Measurements from ENCODE around the gene CAPN5.
"Not testable (repeated sequence)": the region's sequence is repeated elsewhere in the genome, so short reads cannot be mapped to it uniquely, and the experiment has no call there.

The CAPN5 gene

DNA sequence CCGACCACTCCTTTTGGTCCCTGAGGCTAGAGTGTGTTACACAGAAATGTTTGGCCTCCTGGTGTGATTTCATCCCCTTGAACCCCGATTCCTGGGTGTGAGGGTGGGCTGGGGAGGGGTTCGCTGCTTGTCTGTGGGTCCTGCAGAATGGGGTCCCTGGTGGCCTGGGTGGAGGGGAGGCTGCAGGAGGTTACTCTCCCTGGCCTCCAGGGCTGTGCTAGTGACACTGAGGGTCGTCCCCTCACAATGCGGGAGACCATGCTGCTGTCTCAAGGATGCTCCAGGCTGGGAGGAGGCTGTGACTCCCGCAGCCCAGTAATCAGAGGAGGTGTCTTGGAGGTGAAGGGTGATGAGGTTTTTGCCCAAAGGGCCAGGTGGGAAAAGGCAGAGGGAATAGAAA is 18.9 kb downstream of the CAPN5 start:
- DNase-seq, result no peak

- no peak for DNase-seq
Observed at GRCh38 chr11:77086521-77087472, 20.0 kb downstream of the CAPN5 start.

DNA sequence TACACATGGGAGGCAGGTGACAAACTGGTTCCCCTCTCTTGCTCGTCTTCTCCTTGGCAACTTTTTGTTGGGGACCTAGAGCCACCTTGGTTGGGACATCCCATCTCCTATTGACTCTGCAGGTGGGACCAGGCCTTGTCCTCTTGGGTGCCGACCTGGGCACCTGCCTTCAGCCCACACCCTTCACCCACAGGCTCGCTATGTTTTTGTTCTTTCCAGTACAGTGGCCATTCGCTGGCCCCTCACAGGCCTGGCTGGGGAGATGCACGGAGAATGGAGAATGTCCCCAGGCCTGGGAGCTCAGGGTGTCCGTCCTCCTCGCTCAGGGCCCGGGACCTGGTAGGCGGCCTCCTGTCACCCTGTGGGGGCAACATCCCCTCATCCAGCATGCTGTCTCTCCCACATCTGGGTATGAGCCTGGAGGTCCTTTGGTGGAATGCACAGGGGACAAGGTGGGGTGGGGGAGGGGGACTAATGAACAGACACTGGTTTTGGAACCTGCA is 21.0 kb downstream of the CAPN5 start:
- no peak for DNase-seq

GRCh38 chr11:77088236-77089003 is 21.6 kb downstream of the CAPN5 start:
- DNase-seq, result no peak

DNA sequence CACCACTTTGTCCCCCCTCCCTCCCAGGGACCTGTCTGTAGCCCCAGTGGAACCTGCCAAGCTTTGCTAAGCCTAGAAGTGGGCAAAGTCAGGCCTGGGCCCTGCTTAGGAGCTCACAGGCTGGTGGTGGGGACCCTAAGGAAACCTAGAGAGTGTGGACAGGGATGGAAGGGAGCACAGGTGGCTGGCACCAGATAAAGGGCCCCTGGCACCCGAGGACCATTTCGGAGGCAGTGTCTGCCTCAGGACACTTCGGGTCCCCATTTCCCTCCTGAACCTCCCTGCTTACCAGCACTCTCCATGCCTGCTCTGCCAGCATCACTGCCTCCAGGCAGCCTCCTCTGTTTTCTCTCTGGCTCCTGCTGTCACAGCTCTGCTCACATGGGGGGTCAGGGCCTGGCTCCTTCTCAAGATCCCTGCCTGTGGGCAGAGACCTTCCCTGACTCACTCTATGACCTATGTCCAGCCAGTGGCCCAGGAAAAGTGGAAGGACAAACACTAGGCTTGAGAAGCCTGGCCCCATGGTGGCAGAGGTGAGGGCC is 22.3 kb downstream of the CAPN5 start:
- no peak for DNase-seq

GRCh38 chr11:77090046-77090372 is 23.2 kb downstream of the CAPN5 start:
- DNase-seq, result no peak

DNA sequence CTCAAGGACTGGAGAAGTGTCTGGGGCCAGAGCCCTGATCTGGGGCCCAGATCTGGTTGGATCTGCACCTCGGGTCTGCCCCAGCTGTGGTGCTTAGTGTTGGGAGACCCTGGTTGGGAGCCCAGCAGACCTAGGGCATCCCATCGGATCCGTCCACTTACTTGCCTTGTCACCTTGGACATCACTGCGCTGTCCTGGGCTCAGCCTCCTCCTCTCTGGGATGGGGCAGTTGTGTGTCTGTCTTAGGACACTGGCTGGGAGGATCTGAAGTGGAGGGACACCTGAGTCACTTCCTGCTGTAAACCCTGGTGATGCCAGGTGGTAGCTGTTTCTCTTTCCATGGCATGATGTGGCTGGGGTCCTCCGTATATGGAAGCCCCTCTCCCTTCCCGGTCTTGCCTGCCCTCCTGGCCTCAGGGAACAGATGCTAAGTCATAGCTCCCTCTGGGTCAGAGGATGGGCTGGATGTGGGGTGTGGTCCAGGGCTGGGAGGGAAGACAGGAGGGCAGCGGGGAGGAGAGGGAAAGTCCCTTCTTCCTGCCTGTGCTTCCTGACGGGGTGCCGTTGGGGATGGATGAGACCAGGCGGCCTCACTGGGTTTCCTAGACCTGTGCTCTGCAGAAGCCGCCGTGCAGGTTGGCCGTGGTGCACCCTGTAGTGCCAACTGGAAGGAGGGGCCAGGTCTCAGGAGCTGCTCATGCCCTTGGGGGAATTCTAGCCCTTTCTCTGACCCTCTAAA is 23.8 kb downstream of the CAPN5 start:
- DNase-seq, result no peak

DNA sequence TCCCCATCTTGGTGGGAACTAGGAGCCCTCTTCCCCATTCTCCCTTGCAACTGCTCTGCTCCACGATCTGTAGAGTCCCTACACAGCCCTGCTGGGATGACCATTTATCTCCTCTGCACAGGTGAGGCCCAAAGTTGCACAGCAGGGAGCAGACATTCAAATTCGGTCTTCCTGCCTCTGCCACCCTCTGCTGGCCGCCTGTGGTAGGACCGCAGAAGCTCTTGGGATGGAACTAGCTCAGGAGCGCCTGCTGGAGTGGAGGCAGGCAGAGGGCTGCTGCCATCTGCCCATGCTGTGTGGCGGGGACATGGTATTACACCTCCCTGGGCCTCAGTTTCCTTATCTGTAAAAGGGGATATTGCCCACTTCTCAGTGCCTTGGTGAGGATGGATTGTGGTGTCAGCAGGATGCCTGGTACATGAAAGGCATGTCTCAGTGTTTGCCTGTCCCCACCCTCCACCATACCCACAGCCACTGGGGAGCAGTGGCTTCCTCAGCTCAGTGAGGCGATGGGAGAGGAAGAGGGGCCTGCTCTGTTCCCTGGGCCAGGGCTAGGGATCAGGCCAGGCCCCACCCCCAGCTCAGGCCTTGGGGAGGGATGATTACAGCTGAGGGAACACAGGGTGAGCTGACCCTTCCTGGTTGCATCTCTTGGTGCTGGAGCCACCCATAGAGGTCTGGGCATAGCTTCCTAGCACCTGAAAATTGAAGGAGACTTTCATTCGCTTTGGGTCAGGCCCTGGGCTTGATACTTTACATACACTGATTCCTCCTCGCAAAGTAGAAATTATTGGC is 24.6 kb downstream of the CAPN5 start:
- DNase-seq, result peak; percentile 87 to 89

DNA sequence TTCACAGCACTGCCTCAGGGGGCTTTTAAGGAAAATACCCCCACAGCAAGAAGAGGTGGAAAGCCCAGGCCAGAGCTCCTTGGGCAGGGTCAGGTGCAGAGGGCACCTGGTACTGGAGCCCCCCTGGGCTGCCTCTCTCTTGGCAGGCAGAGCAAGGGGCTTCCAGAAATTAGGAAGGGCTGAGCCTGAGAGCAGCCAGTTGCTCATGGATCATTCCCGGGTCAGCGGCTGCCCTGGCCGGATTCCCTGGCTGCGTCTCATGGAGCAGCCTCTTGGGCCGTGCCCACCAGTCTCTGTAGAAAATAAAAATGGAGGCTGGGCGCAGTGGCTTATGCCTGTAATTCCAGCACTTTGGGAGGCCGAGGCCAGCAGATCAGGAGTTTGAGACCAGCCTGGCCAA is 25.6 kb downstream of the CAPN5 start:
- no peak for DNase-seq

DNA sequence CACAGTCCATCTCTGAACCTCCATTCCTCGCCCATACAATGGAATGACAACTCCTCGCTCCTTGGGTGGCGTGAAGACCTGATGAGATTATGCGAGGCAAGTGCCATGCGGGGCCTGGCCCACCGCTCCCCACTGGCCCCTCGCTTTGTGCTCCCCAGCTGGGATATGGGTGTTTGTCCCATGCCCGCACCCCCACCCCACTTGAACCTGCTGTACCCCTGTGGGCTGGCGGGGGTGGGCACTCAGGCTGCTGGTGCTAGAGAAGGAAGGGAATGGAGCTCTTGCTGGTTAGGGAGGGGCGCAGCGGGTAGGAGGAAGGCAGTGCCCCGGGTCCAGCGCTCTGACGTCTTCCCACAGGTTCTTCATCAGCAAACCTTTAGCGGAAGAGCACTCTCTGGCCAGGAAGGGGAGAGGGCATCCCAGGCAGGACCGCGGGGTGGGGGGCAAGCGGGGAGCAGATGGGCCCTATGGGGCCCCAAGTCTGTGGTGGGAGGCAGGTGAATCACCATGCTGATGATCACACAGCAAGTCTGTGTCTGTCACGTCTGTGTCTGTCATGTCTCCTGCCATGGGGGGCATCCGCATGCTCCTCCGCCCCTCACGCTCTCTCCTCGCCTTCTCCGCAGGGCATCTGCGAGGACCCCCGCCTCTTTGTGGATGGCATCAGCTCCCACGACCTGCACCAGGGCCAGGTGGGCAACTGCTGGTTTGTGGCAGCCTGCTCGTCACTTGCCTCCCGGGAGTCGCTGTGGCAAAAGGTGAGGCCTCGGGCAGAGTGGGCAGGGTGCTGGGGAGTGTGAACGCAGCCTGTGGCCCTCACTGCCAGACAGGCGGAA is 26.5 kb downstream of the CAPN5 start:
- DNase-seq, result no peak

DNA sequence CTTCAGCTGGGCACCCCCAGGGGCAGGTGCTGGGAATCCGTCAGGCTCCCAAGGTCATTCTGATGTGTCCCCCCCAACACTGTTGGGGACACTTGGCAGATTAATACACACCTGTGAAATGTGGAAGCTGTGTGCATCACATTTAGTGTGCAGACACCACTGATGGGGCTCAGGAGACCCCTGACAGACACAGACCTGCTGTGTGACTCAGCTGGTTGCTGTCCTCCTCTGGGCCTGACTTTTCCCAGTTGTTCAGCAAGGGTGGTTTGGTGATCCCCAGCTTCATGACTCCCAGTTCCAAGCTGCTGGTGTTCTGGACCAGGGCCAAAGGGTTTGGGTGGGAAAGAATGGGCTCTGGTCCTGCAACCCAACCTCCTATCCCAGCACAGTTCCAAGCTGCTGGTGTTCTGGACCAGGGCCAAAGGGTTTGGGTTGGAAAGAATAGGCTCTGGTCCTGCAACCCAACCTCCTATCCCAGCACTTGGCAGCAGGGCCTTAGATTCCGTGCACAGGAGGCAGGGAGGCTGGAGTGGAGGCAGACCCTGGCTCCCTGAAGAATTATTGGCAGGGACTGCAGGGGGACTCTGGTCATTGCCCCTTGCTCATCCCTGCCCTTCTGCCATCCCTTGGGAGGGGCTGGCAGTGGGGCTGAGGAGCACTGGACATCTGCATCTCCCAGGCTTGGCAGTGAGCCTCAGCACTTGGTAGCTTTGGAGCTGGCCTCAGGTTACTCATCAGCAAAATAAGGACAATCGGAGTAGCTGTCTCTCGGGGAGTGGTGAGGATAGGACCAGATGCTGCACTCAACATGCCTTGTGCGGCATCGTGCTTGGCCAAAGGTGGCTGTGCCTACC is 27.4 kb downstream of the CAPN5 start:
- no peak for DNase-seq

GRCh38 chr11:77094841-77095365 is 28.1 kb downstream of the CAPN5 start:
- DNase-seq, result no peak

- no peak for DNase-seq
Observed at GRCh38 chr11:77095551-77096490, 29.1 kb downstream of the CAPN5 start.

- DNase-seq, result no peak
Observed at GRCh38 chr11:77096591-77097019, 29.8 kb downstream of the CAPN5 start.

DNA sequence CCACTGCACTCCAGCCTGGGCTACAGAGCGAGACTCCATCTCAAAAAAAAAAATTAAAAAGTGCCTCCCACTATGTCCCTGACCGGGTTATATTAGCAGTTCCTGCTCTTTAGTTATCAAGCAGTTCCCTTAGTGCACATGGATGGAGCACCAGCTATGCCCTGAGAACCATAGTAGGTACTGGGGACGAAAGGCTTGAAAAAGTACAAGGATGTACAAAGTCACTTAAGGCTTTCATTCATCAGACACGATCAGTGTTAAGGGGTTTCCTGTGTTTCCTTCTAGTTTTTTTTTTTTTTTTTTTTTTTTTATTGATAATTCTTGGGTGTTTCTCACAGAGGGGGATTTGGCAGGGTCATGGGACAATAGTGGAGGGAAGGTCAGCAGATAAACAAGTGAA is 30.4 kb downstream of the CAPN5 start:
- DNase-seq, result not testable (repeated sequence)

GRCh38 chr11:77100166-77101042 is 33.6 kb downstream of the CAPN5 start:
- no peak for DNase-seq

GRCh38 chr11:77101043-77101537 is 34.3 kb downstream of the CAPN5 start:
- DNase-seq, result no peak
